Measurements from ENCODE around the gene DISC1. TPM values are rescaled to one million over a fixed set of nuclear protein-coding genes. Genes with fewer than 3 reads are reported as not detected.
"Not testable (repeated sequence)": the region's sequence is repeated elsewhere in the genome, so short reads cannot be mapped to it uniquely, and the experiment has no call there.

DISC1 gene
- polyA plus RNA-seq, 3 donors = 5.5 to 14.7 (median 5.8) TPM

DNA sequence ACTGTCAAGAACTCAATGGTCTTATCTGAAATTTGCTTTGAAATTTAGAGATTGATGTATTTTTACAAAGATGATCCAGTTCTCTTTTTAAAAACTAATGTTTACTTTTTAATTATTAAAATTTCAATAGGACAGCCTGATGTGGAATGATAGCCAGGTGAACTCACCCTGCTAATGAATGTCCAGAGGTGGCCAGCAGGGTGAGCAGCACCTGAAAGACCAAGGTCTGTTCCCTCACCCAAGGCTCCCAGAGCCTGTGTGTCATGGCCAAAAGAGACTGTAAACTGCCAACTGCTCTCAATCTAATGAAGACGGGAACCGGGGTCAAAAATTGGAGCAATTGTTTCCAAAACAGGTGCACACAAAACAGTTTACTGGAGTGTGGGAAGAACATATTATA is 340.4 kb downstream of the DISC1 start:
- Mint-ChIP-seq H3K27ac (no peak overlapping the region), H3K27me3 (ENCODE audit: low read depth in 3 of 3) (no peaks in the 10 kb centered on the region), H3K9me3 (peaks cover 0 to 4% (median 0%) of the 10 kb centered on the region in 7 donors), H3K36me3 (peaks cover 30 to 44% of the 10 kb centered on the region in 2 donors), H3K4me1 (peaks cover 49% of the 10 kb centered on the region), H3K4me3 (no peak overlapping the region)
- Histone ChIP-seq H3K27ac (ENCODE audit: low read depth in 1 of 2, low read length in 2 of 2) (no peak overlapping the region), H2AFZ (ENCODE audit: insufficient read depth, low read depth, low read length, poor library complexity, severe bottlenecking) (no peak overlapping the region), H3K27me3 (ENCODE audit: control insufficient read depth in 2 of 2, insufficient read depth in 2 of 2, low read length in 2 of 2) (no peaks in the 10 kb centered on the region), H3K9ac (ENCODE audit: insufficient read depth, low read length, poor library complexity, severe bottlenecking) (no peak overlapping the region), H3K36me3 (replicated peaks in 1 of 2; ENCODE audit: control insufficient read depth in 1 of 2, insufficient read depth in 2 of 2, low read length in 2 of 2) (peaks cover 4 to 25% of the 10 kb centered on the region in 2 donors), H3K4me2 (replicated peaks; ENCODE audit: extremely low read depth, low read length, poor library complexity, severe bottlenecking) (no peak overlapping the region), H3K79me2 (ENCODE audit: insufficient read depth, low read length) (peaks cover 3% of the 10 kb centered on the region), H4K20me1 (ENCODE audit: insufficient read depth, low read length) (peaks cover 5% of the 10 kb centered on the region), H3K9me3 (replicated peaks in 1 of 2; ENCODE audit: control insufficient read depth in 1 of 2, insufficient read depth in 1 of 2, low read length in 2 of 2) (no peaks in the 10 kb centered on the region), H3K4me1 (ENCODE audit: control insufficient read depth in 1 of 2, insufficient read depth in 2 of 2, low read length in 2 of 2) (peaks cover 46 to 49% of the 10 kb centered on the region in 2 donors), H3K4me3 (replicated peaks in 1 of 3; ENCODE audit: low read depth in 2 of 3, low read length in 3 of 3) (no peak overlapping the region)
- TF ChIP-seq, protein P1, sequence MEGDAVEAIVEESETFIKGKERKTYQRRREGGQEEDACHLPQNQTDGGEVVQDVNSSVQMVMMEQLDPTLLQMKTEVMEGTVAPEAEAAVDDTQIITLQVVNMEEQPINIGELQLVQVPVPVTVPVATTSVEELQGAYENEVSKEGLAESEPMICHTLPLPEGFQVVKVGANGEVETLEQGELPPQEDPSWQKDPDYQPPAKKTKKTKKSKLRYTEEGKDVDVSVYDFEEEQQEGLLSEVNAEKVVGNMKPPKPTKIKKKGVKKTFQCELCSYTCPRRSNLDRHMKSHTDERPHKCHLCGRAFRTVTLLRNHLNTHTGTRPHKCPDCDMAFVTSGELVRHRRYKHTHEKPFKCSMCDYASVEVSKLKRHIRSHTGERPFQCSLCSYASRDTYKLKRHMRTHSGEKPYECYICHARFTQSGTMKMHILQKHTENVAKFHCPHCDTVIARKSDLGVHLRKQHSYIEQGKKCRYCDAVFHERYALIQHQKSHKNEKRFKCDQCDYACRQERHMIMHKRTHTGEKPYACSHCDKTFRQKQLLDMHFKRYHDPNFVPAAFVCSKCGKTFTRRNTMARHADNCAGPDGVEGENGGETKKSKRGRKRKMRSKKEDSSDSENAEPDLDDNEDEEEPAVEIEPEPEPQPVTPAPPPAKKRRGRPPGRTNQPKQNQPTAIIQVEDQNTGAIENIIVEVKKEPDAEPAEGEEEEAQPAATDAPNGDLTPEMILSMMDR (IDR thresholded peaks at IDR 0.05) = no peak
- no CpG with 5 or more reads among the region's 2 CpGs for WGBS (ENCODE audit: insufficient coverage)
- intact Hi-C loops (cut with micrococcal nuclease) = no loop called here
- no peak for DNase-seq

DNA sequence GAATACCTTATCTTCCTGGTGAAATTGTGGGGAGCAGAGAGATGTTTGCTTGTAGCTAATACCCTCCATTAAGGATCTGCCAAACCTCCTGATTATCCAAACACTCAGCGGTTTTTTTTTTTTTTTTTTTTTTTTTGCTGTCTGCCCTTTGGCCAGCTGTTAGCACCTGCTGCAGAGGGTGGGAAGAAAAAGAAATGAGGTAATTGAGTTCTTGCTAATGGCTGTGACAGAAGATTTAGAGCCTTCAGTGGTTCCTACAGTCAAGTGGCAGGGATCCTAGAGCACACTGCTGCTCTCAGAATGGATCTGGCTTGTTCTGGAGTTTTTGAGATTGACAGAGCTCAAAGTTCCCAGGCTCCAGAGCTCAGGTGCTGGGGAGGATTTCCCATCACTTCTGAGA is 342.5 kb downstream of the DISC1 start:
- no peak for DNase-seq
- no peak overlapping the region for H2AFZ ChIP-seq (ENCODE audit: insufficient read depth, low read depth, low read length, poor library complexity, severe bottlenecking)
- no peak overlapping the region for H3K9ac ChIP-seq (ENCODE audit: insufficient read depth, low read length, poor library complexity, severe bottlenecking)
- H3K27me3 ChIP-seq (ENCODE audit: control insufficient read depth in 2 of 2, insufficient read depth in 2 of 2, low read length in 2 of 2) = no peaks in the 10 kb centered on the region
- no peaks in the 10 kb centered on the region for H3K9me3 ChIP-seq (replicated peaks in 1 of 2; ENCODE audit: control insufficient read depth in 1 of 2, insufficient read depth in 1 of 2, low read length in 2 of 2)
- WGBS (ENCODE audit: insufficient coverage) = no CpG with 5 or more reads among the region's 1 CpG
- peaks cover 5% of the 10 kb centered on the region for H4K20me1 ChIP-seq (ENCODE audit: insufficient read depth, low read length)
- H3K36me3 ChIP-seq (replicated peaks in 1 of 2; ENCODE audit: control insufficient read depth in 1 of 2, insufficient read depth in 2 of 2, low read length in 2 of 2) = peaks cover 4 to 17% of the 10 kb centered on the region in 2 donors
- peaks cover 0 to 2% (median 0%) of the 10 kb centered on the region in 3 donors for H3K27me3 Mint-ChIP-seq (ENCODE audit: low read depth in 3 of 3)
- no peak overlapping the region for H3K4me3 ChIP-seq (replicated peaks in 1 of 3; ENCODE audit: low read depth in 2 of 3, low read length in 3 of 3)
- intact Hi-C loops (cut with micrococcal nuclease) = no loop called here
- peaks cover 3% of the 10 kb centered on the region for H3K79me2 ChIP-seq (ENCODE audit: insufficient read depth, low read length)
- peaks cover 43 to 44% of the 10 kb centered on the region in 2 donors for H3K4me1 ChIP-seq (ENCODE audit: control insufficient read depth in 1 of 2, insufficient read depth in 2 of 2, low read length in 2 of 2)
- no peak overlapping the region for H3K4me3 Mint-ChIP-seq
- peaks cover 19 to 30% of the 10 kb centered on the region in 2 donors for H3K36me3 Mint-ChIP-seq
- H3K9me3 Mint-ChIP-seq = peaks cover 0 to 4% (median 0%) of the 10 kb centered on the region in 7 donors
- peak overlapping the region in 1 of 7 donors; percentile 10 for H3K27ac Mint-ChIP-seq
- H3K4me1 Mint-ChIP-seq = peaks cover 41% of the 10 kb centered on the region
- H3K4me2 ChIP-seq (replicated peaks; ENCODE audit: extremely low read depth, low read length, poor library complexity, severe bottlenecking) = no peak overlapping the region
- TF ChIP-seq, protein P1 (IDR thresholded peaks at IDR 0.05) = no peak
- no peak overlapping the region for H3K27ac ChIP-seq (ENCODE audit: low read depth in 1 of 2, low read length in 2 of 2)

DNA sequence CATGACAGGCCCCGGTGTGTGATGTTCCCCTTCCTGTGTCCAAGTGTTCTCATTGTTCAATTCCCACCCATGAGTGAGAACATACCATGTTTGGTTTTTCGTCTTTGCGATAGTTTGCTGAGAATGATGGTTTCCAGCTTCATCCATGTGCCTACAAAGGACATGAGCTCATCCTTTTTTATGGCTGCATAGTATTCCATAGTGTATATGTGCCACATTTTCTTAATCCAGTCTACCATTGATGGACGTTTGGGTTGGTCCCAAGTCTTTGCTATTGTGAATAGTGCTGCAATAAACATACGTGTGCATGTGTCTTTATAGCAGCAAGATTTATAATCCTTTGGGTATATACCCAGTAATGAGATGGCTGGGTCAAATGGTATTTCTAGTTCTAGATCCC is 343.2 kb downstream of the DISC1 start:
- WGBS (ENCODE audit: insufficient coverage) = no CpG with 5 or more reads among the region's 5 CpGs
- H3K27ac ChIP-seq (ENCODE audit: low read depth in 1 of 2, low read length in 2 of 2); H2AFZ ChIP-seq (ENCODE audit: insufficient read depth, low read depth, low read length, poor library complexity, severe bottlenecking); H3K4me3 Mint-ChIP-seq; H3K27ac Mint-ChIP-seq; H3K9me3 ChIP-seq (replicated peaks in 1 of 2; ENCODE audit: control insufficient read depth in 1 of 2, insufficient read depth in 1 of 2, low read length in 2 of 2); intact Hi-C loops (cut with micrococcal nuclease); H3K27me3 ChIP-seq (ENCODE audit: control insufficient read depth in 2 of 2, insufficient read depth in 2 of 2, low read length in 2 of 2); H3K27me3 Mint-ChIP-seq (ENCODE audit: low read depth in 3 of 3); H3K4me3 ChIP-seq (replicated peaks in 1 of 3; ENCODE audit: low read depth in 2 of 3, low read length in 3 of 3); DNase-seq; H3K79me2 ChIP-seq (ENCODE audit: insufficient read depth, low read length); H4K20me1 ChIP-seq (ENCODE audit: insufficient read depth, low read length); H3K4me2 ChIP-seq (replicated peaks; ENCODE audit: extremely low read depth, low read length, poor library complexity, severe bottlenecking); H3K9me3 Mint-ChIP-seq; H3K9ac ChIP-seq (ENCODE audit: insufficient read depth, low read length, poor library complexity, severe bottlenecking): not testable (repeated sequence)
- Histone ChIP-seq H3K4me1 (ENCODE audit: control insufficient read depth in 1 of 2, insufficient read depth in 2 of 2, low read length in 2 of 2) (peaks cover 36 to 37% of the 10 kb centered on the region in 2 donors), H3K36me3 (replicated peaks in 1 of 2; ENCODE audit: control insufficient read depth in 1 of 2, insufficient read depth in 2 of 2, low read length in 2 of 2) (peaks cover 4 to 17% of the 10 kb centered on the region in 2 donors)
- Mint-ChIP-seq H3K36me3 (peaks cover 20 to 31% of the 10 kb centered on the region in 2 donors), H3K4me1 (peaks cover 34% of the 10 kb centered on the region)

Data from CD14-positive monocyte (primary cell).